KMS-11 (cell line): Measurements from ENCODE around the gene POP5.
A peak's percentile ranks its signal among the peaks of the same experiment; 100 is the strongest.

Source experiments
- H2AFZ ChIP-seq: fragments of 200-600 bp; sonication (generic); 2 replicates; pipeline ENCODE4 v1.6.1; 2016; ENCODE audit warnings: antibody characterized with exemption, mixed run types, low read depth
- H3K27ac ChIP-seq: fragments of 200-600 bp; sonication (generic); 2 replicates; pipeline ENCODE4 v1.6.1; 2016; ENCODE audit warnings: mild to moderate bottlenecking, mixed run types
- H3K27me3 ChIP-seq: fragments of 200-600 bp; sonication (generic); 2 replicates; pipeline ENCODE4 v1.6.1; 2017; ENCODE audit warnings: mild to moderate bottlenecking, low read depth, mixed run types, moderate library complexity; ENCODE audit not compliant: insufficient read depth
- H3K36me3 ChIP-seq: fragments of 200-600 bp; sonication (generic); 2 replicates; pipeline ENCODE4 v1.6.1; 2017; ENCODE audit warnings: mild to moderate bottlenecking, mixed run types; ENCODE audit not compliant: insufficient read depth
- H3K4me1 ChIP-seq: fragments of 200-600 bp; sonication (generic); 2 replicates; pipeline ENCODE4 v1.6.1; 2016; ENCODE audit warnings: mild to moderate bottlenecking, low read depth, mixed run types; ENCODE audit not compliant: poor library complexity, severe bottlenecking
- H3K4me2 ChIP-seq: fragments of 200-600 bp; sonication (generic); 2 replicates; pipeline ENCODE4 v1.7.0; 2016; ENCODE audit warnings: mild to moderate bottlenecking, mixed run types
- H3K4me3 ChIP-seq: fragments of 200-600 bp; sonication (generic); IDR thresholded peaks from 2 replicates; pipeline ENCODE4 v1.6.1; 2017; ENCODE audit warnings: low read depth, low read length, mixed read lengths; ENCODE audit not compliant: insufficient read depth
- H3K79me2 ChIP-seq: fragments of 200-600 bp; sonication (generic); 2 replicates; pipeline ENCODE4 v1.6.1; 2016; ENCODE audit warnings: low read depth, mixed run types; ENCODE audit not compliant: insufficient read depth
- H3K9ac ChIP-seq: fragments of 200-600 bp; sonication (generic); 2 replicates; pipeline ENCODE4 v1.6.1; 2016; ENCODE audit warnings: mild to moderate bottlenecking, mixed run types
- H4K20me1 ChIP-seq: fragments of 200-600 bp; sonication (generic); 2 replicates; pipeline ENCODE4 v1.6.1; 2016; ENCODE audit warnings: mild to moderate bottlenecking, mixed run types; ENCODE audit not compliant: insufficient read depth
- CTCF ChIP-seq: fragments of 200-600 bp; sonication (generic); conservative IDR thresholded peaks from 2 replicates; pipeline ENCODE4 v1.6.1; 2017; ENCODE audit warnings: low read depth, mild to moderate bottlenecking, antibody characterized with exemption, low read length, moderate library complexity, mixed read lengths

POP5 gene

DNA sequence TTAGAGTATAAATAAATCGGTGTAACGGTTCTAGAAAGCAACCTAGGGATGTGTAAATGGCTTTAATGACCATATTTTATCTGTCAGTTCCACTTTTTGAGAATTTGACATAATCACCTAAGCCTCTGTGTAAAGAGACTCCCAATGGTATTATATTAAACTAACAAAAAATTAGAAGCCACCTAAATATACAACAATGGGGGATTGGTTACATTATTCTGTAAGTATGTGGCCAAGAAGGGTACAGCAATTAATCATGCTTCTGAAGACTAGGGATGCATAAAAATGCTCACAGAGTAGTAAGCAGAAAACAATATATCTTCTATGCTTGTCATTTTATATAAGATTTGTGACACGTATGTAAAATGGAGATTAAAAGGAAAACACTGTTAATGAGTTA lies 36.5 kb downstream of the POP5 start:
- Histone ChIP-seq H3K79me2 (peaks cover 97% of the 10 kb centered on the region), H2AFZ (no peak overlapping the region), H3K9ac (no peak overlapping the region), H3K4me2 (no peak overlapping the region), H4K20me1 (peaks cover 3% of the 10 kb centered on the region; the same call in 1 of the 2 replicates), H3K4me1 (peaks cover 46% of the 10 kb centered on the region), H3K4me3 (no peak overlapping the region), H3K36me3 (peaks cover 7% of the 10 kb centered on the region; the same call in 1 of the 2 replicates), H3K27me3 (no peaks in the 10 kb centered on the region), H3K27ac (no peak overlapping the region)
- TF ChIP-seq CTCF, result no peak

DNA sequence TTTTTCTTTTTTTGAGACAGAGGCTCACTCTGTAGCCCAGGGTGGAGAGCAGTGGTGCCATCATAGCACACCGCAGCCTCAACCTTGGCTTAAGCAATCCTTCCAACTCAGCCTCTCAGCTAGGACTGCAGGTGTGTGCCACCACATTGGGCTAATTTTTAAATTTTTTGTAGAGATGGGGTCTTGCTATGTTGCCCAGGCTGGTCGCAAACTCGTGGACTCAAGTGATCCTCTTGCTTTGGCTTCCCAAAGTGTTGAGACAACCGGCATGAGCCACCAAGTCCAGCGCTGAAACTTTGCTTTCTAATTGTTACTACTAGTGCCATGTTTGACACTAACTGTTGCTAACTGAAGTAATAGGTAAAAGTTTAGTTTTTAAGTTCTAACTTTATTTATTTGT lies 39.0 kb downstream of the POP5 start:
- H3K4me3 ChIP-seq, result no peak overlapping the region
- H3K79me2 ChIP-seq, result peaks cover 98% of the 10 kb centered on the region
- H2AFZ ChIP-seq, result no peak overlapping the region
- H3K4me1 ChIP-seq, result peaks cover 71% of the 10 kb centered on the region
- peaks cover 3% of the 10 kb centered on the region; the same call in 1 of the 2 replicates for H4K20me1 ChIP-seq
- peak overlapping the region; percentile 33; the same call in 1 of the 2 replicates for H3K4me2 ChIP-seq
- no peak overlapping the region for H3K27ac ChIP-seq
- peaks cover 7% of the 10 kb centered on the region; the same call in 1 of the 2 replicates for H3K36me3 ChIP-seq
- no peak for TF ChIP-seq CTCF
- H3K9ac ChIP-seq, result no peak overlapping the region
- no peaks in the 10 kb centered on the region for H3K27me3 ChIP-seq

DNA sequence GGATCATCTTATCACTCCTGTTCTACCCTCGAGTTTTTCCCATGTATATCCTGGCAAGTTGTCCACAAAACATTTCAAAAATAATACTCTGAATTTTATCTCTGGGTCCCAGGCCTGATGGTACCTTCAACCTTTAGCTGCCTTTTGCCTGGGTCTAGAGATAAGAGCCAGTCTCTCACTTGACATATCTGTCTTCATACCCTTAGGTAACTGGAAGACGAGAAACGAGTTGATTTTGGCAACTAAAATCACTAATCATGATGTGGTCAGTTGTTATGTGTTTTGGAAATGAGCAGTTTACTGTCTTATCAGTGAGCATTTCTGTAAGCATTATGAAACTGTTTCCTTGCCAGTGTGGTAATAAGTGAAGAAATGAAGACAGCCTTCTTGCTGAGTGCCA lies 40.8 kb downstream of the POP5 start:
- H4K20me1 ChIP-seq, result no peaks in the 10 kb centered on the region
- H3K4me2 ChIP-seq, result peak overlapping the region; percentile 97
- peaks cover 98% of the 10 kb centered on the region for H3K79me2 ChIP-seq
- H3K9ac ChIP-seq, result peak overlapping the region; percentile 51; the same call in 1 of the 2 replicates
- no peak overlapping the region for H3K4me3 ChIP-seq
- no peaks in the 10 kb centered on the region for H3K27me3 ChIP-seq
- no peak for TF ChIP-seq CTCF
- H3K27ac ChIP-seq, result peak overlapping the region; percentile 93
- no peak overlapping the region for H2AFZ ChIP-seq
- H3K36me3 ChIP-seq, result no peaks in the 10 kb centered on the region
- H3K4me1 ChIP-seq, result peaks cover 77% of the 10 kb centered on the region

DNA sequence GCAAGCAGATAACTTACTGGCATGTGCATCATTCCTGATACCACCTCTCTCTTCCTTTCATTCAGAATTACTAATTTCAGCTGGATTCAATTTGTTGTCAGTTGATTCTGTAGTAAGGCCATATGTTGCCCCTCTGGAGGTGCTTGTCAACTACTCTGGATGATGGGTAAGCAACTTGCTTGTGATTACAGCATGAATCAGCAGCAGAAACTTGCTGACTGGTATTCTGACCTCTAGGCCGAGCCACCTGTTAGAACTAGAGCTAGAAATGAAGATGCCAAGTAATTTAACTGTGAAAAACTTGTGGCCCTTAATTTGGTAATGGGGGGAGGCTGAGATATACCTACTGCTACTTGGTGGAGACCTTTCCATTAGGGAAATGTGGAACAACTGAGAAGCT lies 41.9 kb downstream of the POP5 start:
- no peak overlapping the region for H3K4me3 ChIP-seq
- H3K4me2 ChIP-seq, result peak overlapping the region; percentile 97
- H3K9ac ChIP-seq, result peak overlapping the region; percentile 51; the same call in 1 of the 2 replicates
- peak overlapping the region; percentile 93 for H3K27ac ChIP-seq
- TF ChIP-seq CTCF, result no peak
- H3K79me2 ChIP-seq, result peaks cover 98% of the 10 kb centered on the region
- no peak overlapping the region for H2AFZ ChIP-seq
- peaks cover 77% of the 10 kb centered on the region for H3K4me1 ChIP-seq
- no peaks in the 10 kb centered on the region for H4K20me1 ChIP-seq
- H3K27me3 ChIP-seq, result no peaks in the 10 kb centered on the region
- no peaks in the 10 kb centered on the region for H3K36me3 ChIP-seq
